IMR-90 (cell line): ENCODE measurements around the gene MTOR. TPM values are rescaled to one million over a fixed set of nuclear protein-coding genes. Genes with fewer than 3 reads are reported as not detected.

Experiments used
- ATAC-seq: fragments of 200-7000 bp; cut with Tn5 transposase; 2 replicates; pipeline ENCODE4 v1.9.1; 2020; ENCODE audit warnings: low read depth, mild to moderate bottlenecking, moderate library complexity
- BruUV-seq: library from RNA; stranded (reverse); fragments of 400-500 nt; replicated peaks from 2 replicates; lab custom pipeline; 2021; lab: Mats Ljungman, UMichigan
- CTCF ChIA-PET: fragments of 300-600 bp; formaldehyde crosslinking; extraction: SDS; loops from one replicate; lab custom pipeline; 2021; ENCODE audit warnings: antibody characterized with exemption; lab: Yijun Ruan, JAX
- POLR2A ChIA-PET: fragments of 300-600 bp; sonication (Branson Sonifier 250); formaldehyde crosslinking; loops from one replicate; lab custom pipeline; 2022; ENCODE audit warnings: antibody characterized with exemption; ENCODE audit not compliant: unreplicated experiment; lab: Charles Lee
- DNase-seq: peaks from one replicate; pipeline ENCODE4 v3.0.0; 2013
- H2AFZ ChIP-seq: replicated peaks from 2 replicates; pipeline ENCODE3; 2013; ENCODE audit warnings: low read length, mild to moderate bottlenecking; ENCODE audit not compliant: poor library complexity
- H2AK5ac ChIP-seq: 2 replicates; pipeline ENCODE4 v1.6.1; 2013; ENCODE audit warnings: low read depth, low read length, inconsistent platforms
- H2AK9ac ChIP-seq: replicated peaks from 2 replicates; pipeline ENCODE3; 2013; ENCODE audit warnings: mild to moderate bottlenecking, low read depth, low read length, moderate library complexity; ENCODE audit not compliant: poor library complexity
- H2BK120ac ChIP-seq: 2 replicates; pipeline ENCODE4 v1.6.1; 2013; ENCODE audit warnings: low read depth, low read length, inconsistent platforms
- H2BK15ac ChIP-seq: 3 replicates; pipeline ENCODE4 v1.6.1; 2013; ENCODE audit warnings: low read depth, low read length, inconsistent platforms
- H2BK20ac ChIP-seq: 2 replicates; pipeline ENCODE4 v1.6.1; 2013; ENCODE audit warnings: low read depth, mild to moderate bottlenecking, inconsistent platforms, low read length, moderate library complexity
- H2BK5ac ChIP-seq: 2 replicates; pipeline ENCODE4 v1.6.1; 2013; ENCODE audit warnings: mild to moderate bottlenecking, low read depth, low read length, inconsistent platforms; ENCODE audit not compliant: poor library complexity, severe bottlenecking
- H3K14ac ChIP-seq: replicated peaks from 2 replicates; pipeline ENCODE4 v1.6.1; 2013; ENCODE audit warnings: low read depth, low read length, inconsistent platforms
- H3K18ac ChIP-seq: 2 replicates; pipeline ENCODE4 v1.6.1; 2013; ENCODE audit warnings: low read depth, low read length, control low read depth
- H3K23ac ChIP-seq: 2 replicates; pipeline ENCODE4 v1.6.1; 2013; ENCODE audit warnings: low read depth, low read length, inconsistent platforms
- H3K27ac ChIP-seq: 2 replicates; pipeline ENCODE4 v1.5.1; 2013; ENCODE audit warnings: mild to moderate bottlenecking, control low read depth, low read length; ENCODE audit not compliant: insufficient read depth
- H3K27me3 ChIP-seq: 2 replicates; pipeline ENCODE4 v1.6.1; 2013; ENCODE audit warnings: low read length; ENCODE audit not compliant: control insufficient read depth, insufficient read depth
- H3K36me3 ChIP-seq: 2 replicates; pipeline ENCODE4 v1.6.1; 2013; ENCODE audit warnings: low read length, mixed read lengths; ENCODE audit not compliant: control insufficient read depth, insufficient read depth
- H3K4ac ChIP-seq: 2 replicates; pipeline ENCODE4 v1.6.1; 2013; ENCODE audit warnings: low read depth, low read length, inconsistent platforms
- H3K4me1 ChIP-seq: 2 replicates; pipeline ENCODE4 v1.6.1; 2013; ENCODE audit warnings: low read length, mixed read lengths; ENCODE audit not compliant: control insufficient read depth, insufficient read depth
- H3K4me2 ChIP-seq: 2 replicates; pipeline ENCODE4 v1.6.1; 2013; ENCODE audit warnings: low read depth, mild to moderate bottlenecking, control low read depth, low read length, moderate library complexity
- H3K4me3 ChIP-seq: 2 replicates; pipeline ENCODE4 v1.5.1; 2013; ENCODE audit warnings: low read depth, mild to moderate bottlenecking, control low read depth, low read length, moderate library complexity; ENCODE audit not compliant: insufficient read depth
- H3K56ac ChIP-seq: 2 replicates; pipeline ENCODE4 v1.6.1; 2013; ENCODE audit warnings: low read length, inconsistent platforms; ENCODE audit not compliant: insufficient read depth; ENCODE audit errors: extremely low read depth
- H3K79me1 ChIP-seq, 2 experiments: 2 replicates each; pipeline ENCODE4 v1.6.1; 2013; ENCODE audit warnings: low read length in 2 of 2, inconsistent platforms in 1 of 2, low read depth in 1 of 2
- H3K9ac ChIP-seq: 2 replicates; pipeline ENCODE4 v1.6.1; 2013; ENCODE audit warnings: low read depth, low read length, control low read depth
- H3K9me1 ChIP-seq: 2 replicates; pipeline ENCODE4 v1.6.1; 2013; ENCODE audit warnings: low read length, inconsistent platforms; ENCODE audit not compliant: insufficient read depth
- H3K9me3 ChIP-seq: 2 replicates; pipeline ENCODE4 v1.6.1; 2013; ENCODE audit warnings: low read length; ENCODE audit not compliant: control insufficient read depth, insufficient read depth
- H4K20me1 ChIP-seq: 2 replicates; pipeline ENCODE4 v1.6.1; 2013; ENCODE audit warnings: low read length, inconsistent platforms; ENCODE audit not compliant: insufficient read depth
- H4K5ac ChIP-seq: 2 replicates; pipeline ENCODE4 v1.6.1; 2013; ENCODE audit warnings: mild to moderate bottlenecking, low read depth, low read length, control low read depth
- H4K8ac ChIP-seq, 2 experiments: 2 replicates each; pipeline ENCODE4 v1.6.1; 2013; ENCODE audit warnings: low read depth in 2 of 2, low read length in 2 of 2, control low read depth in 1 of 2, inconsistent platforms in 1 of 2
- H4K91ac ChIP-seq: 2 replicates; pipeline ENCODE4 v1.6.1; 2013; ENCODE audit warnings: low read depth, low read length, inconsistent platforms; ENCODE audit not compliant: insufficient read depth
- BHLHE40 ChIP-seq: fragments of 150-350 bp; IDR thresholded peaks from 2 replicates; pipeline ENCODE4 v1.6.1; 2016; ENCODE audit warnings: mild to moderate bottlenecking, low read depth, low read length
- CEBPB ChIP-seq: IDR thresholded peaks from 2 replicates; pipeline ENCODE4 v1.6.1; 2012; ENCODE audit warnings: low read depth, low read length, improper control_type of control experiment
- CHD1 ChIP-seq: IDR thresholded peaks from 2 replicates; pipeline ENCODE4 v1.6.1; 2012; ENCODE audit warnings: low read depth, low read length, improper control_type of control experiment
- CTCF ChIP-seq: conservative IDR thresholded peaks from 2 replicates; pipeline ENCODE4 v1.5.1; 2012; ENCODE audit warnings: mild to moderate bottlenecking, low read depth, low read length, improper control_type of control experiment
- MXI1 ChIP-seq: IDR thresholded peaks from 2 replicates; pipeline ENCODE4 v1.6.1; 2012; ENCODE audit warnings: low read depth, mild to moderate bottlenecking, low read length, moderate library complexity, borderline replicate concordance
- NFE2L2 ChIP-seq: fragments of 150-350 bp; IDR thresholded peaks from 2 replicates; pipeline ENCODE4 v1.6.1; 2016; ENCODE audit warnings: low read depth, mild to moderate bottlenecking, low read length
- POLR2A ChIP-seq: IDR thresholded peaks from 2 replicates; pipeline ENCODE4 v1.6.1; 2012; ENCODE audit warnings: mild to moderate bottlenecking, low read depth, low read length
- RAD21 ChIP-seq: IDR thresholded peaks from 2 replicates; pipeline ENCODE4 v1.6.1; 2012; ENCODE audit warnings: low read length, improper control_type of control experiment
- RCOR1 ChIP-seq: IDR thresholded peaks from 2 replicates; pipeline ENCODE4 v1.6.1; 2012; ENCODE audit warnings: mild to moderate bottlenecking, low read length, improper control_type of control experiment; ENCODE audit not compliant: insufficient replicate concordance
- SMC3 ChIP-seq: fragments of 150-350 bp; IDR thresholded peaks from 2 replicates; pipeline ENCODE4 v1.6.1; 2016; ENCODE audit warnings: low read depth, mild to moderate bottlenecking, antibody characterized with exemption, low read length, moderate library complexity
- USF2 ChIP-seq: fragments of 150-350 bp; IDR thresholded peaks from 2 replicates; pipeline ENCODE4 v1.6.1; 2017; ENCODE audit warnings: mild to moderate bottlenecking, antibody characterized with exemption, low read length, low read depth
- WGBS, 2 experiments: methylation state at CpG; one replicate each; pipeline versions ENCODE4 v1.1.5 to v1.1.7; 2013; ENCODE audit warnings: missing lambda C conversion rate in 2 of 2; ENCODE audit not compliant: insufficient read length in 1 of 2; ENCODE audit errors: extremely low coverage in 2 of 2; 5-methylcytosine and 5-hydroxymethylcytosine counted together
- dilution Hi-C: fragments of 300-500 bp; cut with HindIII; formaldehyde crosslinking; loops from one replicate; pipeline ENCODE4 v1.14.3; 2018; ENCODE audit warnings: low sequenced_read_pairs; ENCODE audit not compliant: unreplicated experiment
- in situ Hi-C: fragments of 300-500 bp; cut with MboI; formaldehyde crosslinking; loops from 3 replicates; pipeline ENCODE4 v1.14.3; 2019; ENCODE audit warnings: low sequenced_read_pairs, inconsistent platforms, mixed read lengths
- intact Hi-C: fragments of 100-400 bp; cut with micrococcal nuclease; formaldehyde crosslinking; loops from 2 replicates; pipeline ENCODE4 v1.10.0; 2022
- polyA plus RNA-seq, 3 experiments: library from polyadenylated mRNA; depleted of rRNA; stranded (reverse); fragments of >200 nt; gene quantifications; 2 replicates each; pipeline ENCODE4 v1.2.3, GENCODE V29; 2012; ENCODE audit warnings: low replicate concordance in 1 of 3
- total RNA-seq: library from RNA; depleted of rRNA; stranded (reverse); fragments of >200 nt; gene quantifications from 2 replicates; pipeline ENCODE4 v1.2.3, GENCODE V29; 2012
- TF ChIP-seq, protein P1 (sequence below): fragments of 150-350 bp; IDR thresholded peaks from 2 replicates; pipeline ENCODE4 v1.6.1; 2016; ENCODE audit warnings: low read depth, mild to moderate bottlenecking, low read length, moderate library complexity, borderline replicate concordance

The MTOR gene
- total and polyA plus RNA-seq, 2 of the 4 experiments (the other 2 are of a cell fraction) = 19.2 to 36.7 TPM

DNA sequence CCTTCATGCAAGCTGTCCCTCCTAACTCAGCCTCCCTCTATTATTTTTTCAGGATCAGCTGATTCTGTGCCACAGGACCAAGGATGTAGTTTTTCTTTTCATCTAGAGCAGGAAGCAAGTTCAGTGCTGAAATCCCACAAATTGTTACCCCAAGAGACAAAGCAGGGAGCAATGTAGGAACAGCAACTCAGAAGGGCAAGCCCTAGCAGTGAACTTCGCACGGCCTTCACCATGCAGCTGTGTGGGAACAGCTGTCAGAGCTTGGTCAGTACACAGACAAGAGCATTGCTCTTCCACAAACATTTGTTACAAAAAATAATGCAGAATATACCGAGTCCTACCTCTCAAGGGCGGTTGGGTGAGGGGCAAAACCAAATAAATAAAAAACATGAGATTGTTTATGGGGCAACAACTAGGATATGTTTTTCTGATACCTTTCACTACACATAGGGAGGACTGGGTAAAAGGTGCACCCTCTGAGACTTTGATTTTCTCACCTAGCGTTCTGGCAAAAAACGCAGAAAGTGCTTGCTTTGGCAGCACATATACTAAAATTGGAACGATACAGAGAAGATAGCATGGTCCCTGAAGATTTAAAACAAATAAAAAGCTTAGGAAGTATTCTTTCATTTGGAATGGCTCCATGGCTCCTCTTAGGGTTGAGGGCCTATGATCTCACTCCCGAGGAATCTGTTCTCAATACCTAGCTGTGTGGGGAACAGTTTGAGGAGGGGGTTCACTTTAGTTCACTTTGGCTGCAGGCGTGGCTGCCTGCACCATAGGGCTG is 110.3 kb downstream of the MTOR start:
- Histone ChIP-seq H3K4me2 (no peak overlapping the region), H4K8ac (no peak overlapping the region), H2AFZ (no peak overlapping the region), H3K18ac (no peak overlapping the region), H2AK5ac (no peak overlapping the region), H3K79me1 (peaks cover 0 to 4% of the 10 kb centered on the region in 2 experiments; a peak in 1 of 4 replicates), H2BK120ac (no peak overlapping the region), H2AK9ac (peak overlapping the region; percentile 20), H3K9me3 (no peaks in the 10 kb centered on the region), H3K4me3 (no peak overlapping the region), H3K36me3 (peaks cover 16% of the 10 kb centered on the region), H3K9me1 (peaks cover 7% of the 10 kb centered on the region; the same call in 1 of the 2 replicates), H4K91ac (no peak overlapping the region), H2BK5ac (no peak overlapping the region), H3K4ac (no peak overlapping the region), H3K27ac (no peak overlapping the region), H3K23ac (no peak overlapping the region), H2BK20ac (no peak overlapping the region), H4K20me1 (no peaks in the 10 kb centered on the region), H4K5ac (no peak overlapping the region), H3K14ac (no peak overlapping the region), H3K27me3 (no peaks in the 10 kb centered on the region), H3K9ac (no peak overlapping the region), H2BK15ac (no peak overlapping the region), H3K56ac (no peak overlapping the region), H3K4me1 (peaks cover 5% of the 10 kb centered on the region)
- dilution Hi-C loops = no loop called here
- no TSS peak for BruUV-seq
- peak; percentile 39; the same call in 1 of the 2 replicates for ATAC-seq
- no peak for DNase-seq
- intact Hi-C loops = loop anchor here (5.0 kb wide), 1 partner anchor 55 kb away; the partner anchor contains the start of gene EXOSC10
- in situ Hi-C loops = no loop called here
- TF ChIP-seq, protein P1, sequence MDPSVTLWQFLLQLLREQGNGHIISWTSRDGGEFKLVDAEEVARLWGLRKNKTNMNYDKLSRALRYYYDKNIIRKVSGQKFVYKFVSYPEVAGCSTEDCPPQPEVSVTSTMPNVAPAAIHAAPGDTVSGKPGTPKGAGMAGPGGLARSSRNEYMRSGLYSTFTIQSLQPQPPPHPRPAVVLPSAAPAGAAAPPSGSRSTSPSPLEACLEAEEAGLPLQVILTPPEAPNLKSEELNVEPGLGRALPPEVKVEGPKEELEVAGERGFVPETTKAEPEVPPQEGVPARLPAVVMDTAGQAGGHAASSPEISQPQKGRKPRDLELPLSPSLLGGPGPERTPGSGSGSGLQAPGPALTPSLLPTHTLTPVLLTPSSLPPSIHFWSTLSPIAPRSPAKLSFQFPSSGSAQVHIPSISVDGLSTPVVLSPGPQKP = no peak
- TF ChIP-seq CEBPB (no peak), NFE2L2 (no peak), CTCF (no peak), RAD21 (no peak), CHD1 (no peak), BHLHE40 (no peak), POLR2A (no peak), MXI1 (no peak), USF2 (no peak), SMC3 (no peak), RCOR1 (no peak)
- 52% methylated on average over 4 of the region's 9 CpGs; no CpG with 5 or more reads in 1 of the 2 experiments for WGBS, 2 experiments
- CTCF ChIA-PET = no interaction called here
- POLR2A ChIA-PET = no interaction called here
